Mesendoderm (in vitro differentiated cells): ENCODE measurements around the gene PBX4.

ENCODE experiments used
- DNase-seq: peaks from one replicate; pipeline ENCODE4 v3.0.0; 2013
- H2AK5ac ChIP-seq: 2 replicates; pipeline ENCODE4 v1.6.1; 2013; ENCODE audit warnings: low read length, inconsistent platforms
- H2BK120ac ChIP-seq: 2 replicates; pipeline ENCODE4 v1.6.1; 2013; ENCODE audit warnings: low read depth, mild to moderate bottlenecking, low read length, moderate library complexity, mixed read lengths
- H2BK15ac ChIP-seq: replicated peaks from 2 replicates; pipeline ENCODE4 v1.6.1; 2013; ENCODE audit warnings: low read depth, mild to moderate bottlenecking, moderate library complexity
- H2BK5ac ChIP-seq: 2 replicates; pipeline ENCODE4 v1.6.1; 2013; ENCODE audit warnings: low read length, inconsistent platforms
- H3K18ac ChIP-seq: 2 replicates; pipeline ENCODE4 v1.6.1; 2013; ENCODE audit warnings: mild to moderate bottlenecking, low read length, mixed read lengths
- H3K23ac ChIP-seq: one replicate; pipeline ENCODE4 v1.6.1; 2013; ENCODE audit warnings: low read length
- H3K27ac ChIP-seq: 2 replicates; pipeline ENCODE4 v1.5.1; 2013; ENCODE audit warnings: low read depth, mild to moderate bottlenecking, inconsistent platforms, low read length, moderate library complexity
- H3K27me3 ChIP-seq: 2 replicates; pipeline ENCODE4 v1.6.1; 2013; ENCODE audit warnings: low read length, control low read depth, mild to moderate bottlenecking, inconsistent platforms; ENCODE audit not compliant: insufficient read depth, poor library complexity
- H3K36me3 ChIP-seq: 2 replicates; pipeline ENCODE4 v1.6.1; 2013; ENCODE audit warnings: low read length, inconsistent platforms; ENCODE audit not compliant: control insufficient read depth, insufficient read depth
- H3K4ac ChIP-seq: one replicate; pipeline ENCODE4 v1.6.1; 2013; ENCODE audit warnings: low read depth, mild to moderate bottlenecking, low read length, moderate library complexity
- H3K4me1 ChIP-seq: 2 replicates; pipeline ENCODE4 v1.6.1; 2013; ENCODE audit warnings: low read depth, low read length, inconsistent platforms; ENCODE audit not compliant: control insufficient read depth
- H3K4me2 ChIP-seq: 2 replicates; pipeline ENCODE4 v1.6.1; 2013; ENCODE audit warnings: low read length
- H3K4me3 ChIP-seq: 2 replicates; pipeline ENCODE4 v1.5.1; 2013; ENCODE audit warnings: mild to moderate bottlenecking, low read length
- H3K56ac ChIP-seq: one replicate; pipeline ENCODE4 v1.6.1; 2013; ENCODE audit warnings: low read length
- H3K79me1 ChIP-seq: 2 replicates; pipeline ENCODE4 v1.6.1; 2013; ENCODE audit warnings: low read length, inconsistent platforms
- H3K79me2 ChIP-seq: 2 replicates; pipeline ENCODE4 v1.6.1; 2013; ENCODE audit warnings: mild to moderate bottlenecking, low read length; ENCODE audit not compliant: control insufficient read depth, insufficient read depth
- H3K9ac ChIP-seq: 2 replicates; pipeline ENCODE4 v1.6.1; 2013; ENCODE audit warnings: low read length, inconsistent platforms
- H4K5ac ChIP-seq: one replicate; pipeline ENCODE4 v1.6.1; 2013; ENCODE audit warnings: low read length
- H4K8ac ChIP-seq: one replicate; pipeline ENCODE4 v1.6.1; 2013; ENCODE audit warnings: low read depth, mild to moderate bottlenecking, control low read depth, low read length, moderate library complexity
- WGBS: extraction: QIAGEN DNeasy Blood & Tissue Kit; methylation state at CpG from one replicate; pipeline ENCODE4 v1.1.7; 2013; ENCODE audit warnings: low lambda C conversion rate, missing lambda C conversion rate; ENCODE audit not compliant: insufficient coverage; ENCODE audit errors: extremely low coverage; 5-methylcytosine and 5-hydroxymethylcytosine counted together

Gene PBX4

GRCh38 chr19:19547674-19548336, 70.7 kb downstream of the PBX4 start:
- H2BK5ac ChIP-seq: no peak overlapping the region
- H2BK120ac ChIP-seq: no peak overlapping the region
- no CpG with 5 or more reads among the region's 15 CpGs for WGBS
- H4K5ac ChIP-seq: no peak overlapping the region
- H3K79me1 ChIP-seq: no peaks in the 10 kb centered on the region
- H3K23ac ChIP-seq: no peak overlapping the region
- H3K4ac ChIP-seq: no peak overlapping the region
- no peak overlapping the region for H3K4me3 ChIP-seq
- no peaks in the 10 kb centered on the region for H3K79me2 ChIP-seq
- H2BK15ac ChIP-seq: no peak overlapping the region
- H3K4me1 ChIP-seq: no peaks in the 10 kb centered on the region
- no peak overlapping the region for H3K56ac ChIP-seq
- DNase-seq: no peak
- H3K4me2 ChIP-seq: no peak overlapping the region
- no peaks in the 10 kb centered on the region for H3K27me3 ChIP-seq
- H3K36me3 ChIP-seq: no peaks in the 10 kb centered on the region
- H4K8ac ChIP-seq: no peak overlapping the region
- no peak overlapping the region for H2AK5ac ChIP-seq
- H3K9ac ChIP-seq: no peak overlapping the region
- no peak overlapping the region for H3K18ac ChIP-seq
- no peak overlapping the region for H3K27ac ChIP-seq

GRCh38 chr19:19546751-19547162, 71.7 kb downstream of the PBX4 start:
- Histone ChIP-seq H2BK5ac (no peak overlapping the region), H3K27me3 (no peaks in the 10 kb centered on the region), H4K5ac (no peak overlapping the region), H3K27ac (no peak overlapping the region), H3K9ac (no peak overlapping the region), H2BK15ac (no peak overlapping the region), H3K4me2 (no peak overlapping the region), H2AK5ac (no peak overlapping the region), H3K4me1 (no peaks in the 10 kb centered on the region), H3K23ac (no peak overlapping the region), H3K79me1 (no peaks in the 10 kb centered on the region), H2BK120ac (no peak overlapping the region), H3K79me2 (no peaks in the 10 kb centered on the region), H3K4me3 (no peak overlapping the region), H3K4ac (no peak overlapping the region), H3K36me3 (no peaks in the 10 kb centered on the region), H4K8ac (no peak overlapping the region), H3K56ac (no peak overlapping the region), H3K18ac (no peak overlapping the region)
- no CpG with 5 or more reads among the region's 19 CpGs for WGBS
- DNase-seq: no peak

GRCh38 chr19:19545707-19546106, 72.8 kb downstream of the PBX4 start:
- no peak overlapping the region for H3K56ac ChIP-seq
- H3K79me1 ChIP-seq: no peaks in the 10 kb centered on the region
- no peak overlapping the region for H3K9ac ChIP-seq
- DNase-seq: no peak
- no peak overlapping the region for H3K4ac ChIP-seq
- no peak overlapping the region for H3K23ac ChIP-seq
- no peak overlapping the region for H2BK120ac ChIP-seq
- H2BK5ac ChIP-seq: no peak overlapping the region
- no peak overlapping the region for H3K18ac ChIP-seq
- no peaks in the 10 kb centered on the region for H3K79me2 ChIP-seq
- no peaks in the 10 kb centered on the region for H3K27me3 ChIP-seq
- WGBS: no CpG with 5 or more reads among the region's 23 CpGs
- no peak overlapping the region for H3K4me3 ChIP-seq
- H3K4me1 ChIP-seq: peaks cover 1% of the 10 kb centered on the region
- H2BK15ac ChIP-seq: no peak overlapping the region
- H4K5ac ChIP-seq: no peak overlapping the region
- no peak overlapping the region for H3K4me2 ChIP-seq
- no peak overlapping the region for H2AK5ac ChIP-seq
- H3K36me3 ChIP-seq: no peaks in the 10 kb centered on the region
- no peak overlapping the region for H4K8ac ChIP-seq
- no peak overlapping the region for H3K27ac ChIP-seq

GRCh38 chr19:19544954-19545591, 73.4 kb downstream of the PBX4 start:
- H2BK5ac ChIP-seq: no peak overlapping the region
- no peaks in the 10 kb centered on the region for H3K36me3 ChIP-seq
- no peak overlapping the region for H3K4me3 ChIP-seq
- no peak overlapping the region for H3K9ac ChIP-seq
- no peak overlapping the region for H3K23ac ChIP-seq
- H2AK5ac ChIP-seq: no peak overlapping the region
- DNase-seq: no peak
- H3K27me3 ChIP-seq: no peaks in the 10 kb centered on the region
- H3K56ac ChIP-seq: no peak overlapping the region
- no peak overlapping the region for H3K27ac ChIP-seq
- WGBS: no CpG with 5 or more reads among the region's 53 CpGs
- H3K79me1 ChIP-seq: no peaks in the 10 kb centered on the region
- H2BK15ac ChIP-seq: no peak overlapping the region
- H2BK120ac ChIP-seq: no peak overlapping the region
- no peak overlapping the region for H3K4ac ChIP-seq
- no peak overlapping the region for H4K8ac ChIP-seq
- no peak overlapping the region for H3K4me2 ChIP-seq
- H3K4me1 ChIP-seq: peaks cover 2% of the 10 kb centered on the region
- H3K79me2 ChIP-seq: no peaks in the 10 kb centered on the region
- H3K18ac ChIP-seq: no peak overlapping the region
- no peak overlapping the region for H4K5ac ChIP-seq

- H3K27ac ChIP-seq: no peak overlapping the region
- no peak overlapping the region for H3K4me3 ChIP-seq
- H3K79me1 ChIP-seq: no peaks in the 10 kb centered on the region
- H4K8ac ChIP-seq: no peak overlapping the region
- no peak overlapping the region for H2AK5ac ChIP-seq
- no peak overlapping the region for H2BK15ac ChIP-seq
- H3K79me2 ChIP-seq: no peaks in the 10 kb centered on the region
- no peak for DNase-seq
- no peak overlapping the region for H3K4ac ChIP-seq
- no peak overlapping the region for H2BK5ac ChIP-seq
- no CpG with 5 or more reads among the region's 75 CpGs for WGBS
- no peak overlapping the region for H3K18ac ChIP-seq
- H3K27me3 ChIP-seq: no peaks in the 10 kb centered on the region
- no peak overlapping the region for H3K23ac ChIP-seq
- no peak overlapping the region for H3K4me2 ChIP-seq
- H2BK120ac ChIP-seq: no peak overlapping the region
- no peak overlapping the region for H4K5ac ChIP-seq
- no peaks in the 10 kb centered on the region for H3K36me3 ChIP-seq
- peaks cover 2% of the 10 kb centered on the region for H3K4me1 ChIP-seq
- no peak overlapping the region for H3K56ac ChIP-seq
- no peak overlapping the region for H3K9ac ChIP-seq
These were observed 74.1 kb downstream of the PBX4 start for GRCh38 chr19:19544257-19544953.
